Measurements from ENCODE around the gene THBS2.

Gene THBS2

DNA sequence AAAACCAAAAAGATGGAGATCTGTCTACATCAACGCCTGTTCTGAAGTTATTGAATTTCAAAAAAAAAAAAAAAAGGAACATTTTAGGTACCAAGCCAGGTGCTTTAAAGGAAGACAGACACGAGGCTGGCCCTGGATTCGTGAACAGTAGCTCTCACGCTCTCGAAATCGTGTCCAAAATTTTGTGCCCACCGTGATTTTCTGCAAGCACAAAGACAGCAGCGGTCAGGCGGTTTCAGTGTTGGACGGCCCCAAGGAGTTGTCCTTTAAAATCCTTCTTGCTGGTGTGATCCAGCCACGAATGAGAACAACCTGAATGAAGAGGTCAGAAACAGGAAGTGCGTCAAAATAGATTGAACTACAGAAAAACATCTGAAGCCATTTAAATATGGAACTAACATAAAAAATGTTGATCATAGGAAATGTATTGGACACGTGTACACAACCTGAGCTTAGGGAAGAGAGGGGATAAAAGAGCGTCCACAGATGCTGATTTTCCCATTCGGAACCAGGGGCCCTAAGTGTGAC is 78.2 kb downstream of the THBS2 start:
- no peak for TF ChIP-seq FOXP2 (optimal IDR thresholded peaks at IDR 0.05; ENCODE audit: borderline replicate concordance, extremely low read depth, extremely low read length, insufficient read depth)
- TF ChIP-seq TAF1 (IDR thresholded peaks at IDR 0.05; ENCODE audit: borderline replicate concordance, insufficient read depth, low read length): no peak
- no peak for TF ChIP-seq SIN3A (IDR thresholded peaks at IDR 0.05; ENCODE audit: borderline replicate concordance, insufficient read depth, low read length)

DNA sequence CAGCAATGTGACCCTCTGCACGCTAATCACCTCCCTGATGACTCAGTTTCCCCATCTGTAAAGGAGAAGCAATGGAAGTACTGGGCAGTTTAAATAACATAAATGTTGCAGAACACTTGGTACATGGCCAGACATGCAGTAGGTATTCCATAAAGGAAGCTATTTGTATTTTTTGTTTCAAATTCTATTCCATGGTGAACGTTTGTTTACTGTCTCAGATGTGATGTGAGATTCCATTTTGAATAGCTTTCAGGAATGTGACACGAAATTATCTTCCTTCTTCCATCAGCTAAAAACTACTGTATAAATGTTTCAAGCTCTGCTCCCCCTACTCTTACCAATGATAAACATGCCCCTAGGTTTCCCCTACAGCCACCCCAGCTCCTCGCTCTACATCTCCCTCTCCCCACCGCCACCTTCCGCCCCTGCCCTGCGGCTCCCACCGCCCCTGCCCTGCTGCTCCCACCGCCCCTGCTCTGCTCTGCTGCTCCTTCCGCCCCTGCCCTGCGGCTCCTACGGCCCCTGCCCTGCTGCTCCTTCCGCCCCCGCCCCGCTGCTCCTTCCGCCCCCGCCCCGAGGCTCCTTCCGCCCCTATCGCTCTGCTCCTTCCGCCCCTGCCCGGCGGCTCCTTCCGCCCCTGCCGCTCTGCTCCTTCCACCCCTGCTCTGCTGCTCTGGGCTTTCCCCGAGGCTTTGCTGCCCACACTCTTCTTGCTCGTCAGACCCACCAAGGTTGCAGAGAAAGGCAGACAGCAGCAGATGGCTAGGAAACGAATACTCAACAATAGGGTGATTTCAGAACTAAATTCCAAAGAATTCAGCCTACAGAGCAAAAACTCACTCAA is 78.9 kb downstream of the THBS2 start:
- TF ChIP-seq FOXP2 (optimal IDR thresholded peaks at IDR 0.05; ENCODE audit: borderline replicate concordance, extremely low read depth, extremely low read length, insufficient read depth) (no peak), POLR2AphosphoS5 (IDR thresholded peaks at IDR 0.05; ENCODE audit: low read depth, low read length) (no peak), TAF1 (IDR thresholded peaks at IDR 0.05; ENCODE audit: borderline replicate concordance, insufficient read depth, low read length) (no peak), SIN3A (IDR thresholded peaks at IDR 0.05; ENCODE audit: borderline replicate concordance, insufficient read depth, low read length) (no peak)
- TF ChIP-seq, protein P1, sequence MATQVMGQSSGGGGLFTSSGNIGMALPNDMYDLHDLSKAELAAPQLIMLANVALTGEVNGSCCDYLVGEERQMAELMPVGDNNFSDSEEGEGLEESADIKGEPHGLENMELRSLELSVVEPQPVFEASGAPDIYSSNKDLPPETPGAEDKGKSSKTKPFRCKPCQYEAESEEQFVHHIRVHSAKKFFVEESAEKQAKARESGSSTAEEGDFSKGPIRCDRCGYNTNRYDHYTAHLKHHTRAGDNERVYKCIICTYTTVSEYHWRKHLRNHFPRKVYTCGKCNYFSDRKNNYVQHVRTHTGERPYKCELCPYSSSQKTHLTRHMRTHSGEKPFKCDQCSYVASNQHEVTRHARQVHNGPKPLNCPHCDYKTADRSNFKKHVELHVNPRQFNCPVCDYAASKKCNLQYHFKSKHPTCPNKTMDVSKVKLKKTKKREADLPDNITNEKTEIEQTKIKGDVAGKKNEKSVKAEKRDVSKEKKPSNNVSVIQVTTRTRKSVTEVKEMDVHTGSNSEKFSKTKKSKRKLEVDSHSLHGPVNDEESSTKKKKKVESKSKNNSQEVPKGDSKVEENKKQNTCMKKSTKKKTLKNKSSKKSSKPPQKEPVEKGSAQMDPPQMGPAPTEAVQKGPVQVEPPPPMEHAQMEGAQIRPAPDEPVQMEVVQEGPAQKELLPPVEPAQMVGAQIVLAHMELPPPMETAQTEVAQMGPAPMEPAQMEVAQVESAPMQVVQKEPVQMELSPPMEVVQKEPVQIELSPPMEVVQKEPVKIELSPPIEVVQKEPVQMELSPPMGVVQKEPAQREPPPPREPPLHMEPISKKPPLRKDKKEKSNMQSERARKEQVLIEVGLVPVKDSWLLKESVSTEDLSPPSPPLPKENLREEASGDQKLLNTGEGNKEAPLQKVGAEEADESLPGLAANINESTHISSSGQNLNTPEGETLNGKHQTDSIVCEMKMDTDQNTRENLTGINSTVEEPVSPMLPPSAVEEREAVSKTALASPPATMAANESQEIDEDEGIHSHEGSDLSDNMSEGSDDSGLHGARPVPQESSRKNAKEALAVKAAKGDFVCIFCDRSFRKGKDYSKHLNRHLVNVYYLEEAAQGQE (IDR thresholded peaks at IDR 0.05; ENCODE audit: insufficient read depth in 1 of 2, low read depth in 2 of 2, low read length in 2 of 2): no peak

DNA sequence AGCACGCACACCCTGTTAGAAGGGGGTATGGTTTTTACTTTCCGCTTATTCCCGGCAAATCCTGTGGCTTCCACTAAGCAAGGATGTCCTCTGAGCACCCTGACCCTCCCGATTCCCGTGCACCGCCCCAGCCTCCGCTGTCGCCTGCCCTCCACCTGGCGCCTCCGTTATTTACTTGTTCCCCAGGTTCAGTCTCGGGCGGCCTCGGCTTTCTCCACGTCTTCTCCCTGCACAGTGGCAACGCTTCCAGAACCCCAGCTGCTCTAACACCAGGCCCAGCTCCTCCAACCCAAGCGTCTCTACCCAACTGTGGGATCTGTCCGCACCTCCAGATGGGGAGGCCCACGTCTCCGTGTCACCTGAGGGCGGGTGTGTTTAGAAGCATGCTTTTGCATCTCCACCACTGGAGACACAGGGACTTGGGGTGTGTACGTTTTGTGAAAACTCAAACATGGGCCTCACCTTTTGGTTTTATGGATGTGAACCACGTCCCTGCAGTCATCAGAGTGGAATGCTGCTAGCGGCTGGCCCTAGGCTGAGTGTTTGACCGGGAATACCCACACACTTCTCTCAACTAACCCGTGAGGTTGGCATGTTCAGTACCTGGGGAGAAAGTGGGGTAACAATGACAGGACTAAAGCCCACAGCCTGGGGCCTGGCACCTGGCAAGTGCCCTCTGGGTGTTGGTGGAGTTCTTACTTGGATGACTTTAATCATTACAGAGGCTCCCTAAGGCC is 79.9 kb downstream of the THBS2 start:
- TF ChIP-seq SIN3A (IDR thresholded peaks at IDR 0.05; ENCODE audit: borderline replicate concordance, insufficient read depth, low read length): no peak

DNA sequence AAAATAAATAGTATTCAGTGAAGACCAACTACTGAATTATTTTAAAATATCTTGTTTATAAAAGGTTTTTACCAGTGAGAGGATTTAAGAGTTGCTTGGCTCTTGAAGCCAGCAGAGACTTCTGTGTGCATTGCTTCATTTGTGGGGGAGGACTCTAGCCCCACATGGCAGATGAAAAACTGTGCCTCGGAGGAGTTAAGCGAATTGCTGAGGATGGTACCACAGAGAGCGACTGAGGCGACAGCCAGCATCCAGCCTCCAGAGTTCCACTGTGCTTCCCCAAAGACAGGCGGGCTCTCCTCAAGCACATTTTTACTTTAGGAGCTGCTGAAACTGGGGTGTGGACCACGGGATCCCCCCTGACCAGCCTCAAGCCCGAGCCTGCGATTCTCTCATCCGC is 80.7 kb downstream of the THBS2 start:
- TF ChIP-seq SIN3A (IDR thresholded peaks at IDR 0.05; ENCODE audit: borderline replicate concordance, insufficient read depth, low read length) (no peak), FOXP2 (optimal IDR thresholded peaks at IDR 0.05; ENCODE audit: borderline replicate concordance, extremely low read depth, extremely low read length, insufficient read depth) (no peak), POLR2AphosphoS5 (IDR thresholded peaks at IDR 0.05; ENCODE audit: low read depth, low read length) (no peak), TAF1 (IDR thresholded peaks at IDR 0.05; ENCODE audit: borderline replicate concordance, insufficient read depth, low read length) (no peak)
- TF ChIP-seq, protein P1 (IDR thresholded peaks at IDR 0.05; ENCODE audit: insufficient read depth in 1 of 2, low read depth in 2 of 2, low read length in 2 of 2): no peak

DNA sequence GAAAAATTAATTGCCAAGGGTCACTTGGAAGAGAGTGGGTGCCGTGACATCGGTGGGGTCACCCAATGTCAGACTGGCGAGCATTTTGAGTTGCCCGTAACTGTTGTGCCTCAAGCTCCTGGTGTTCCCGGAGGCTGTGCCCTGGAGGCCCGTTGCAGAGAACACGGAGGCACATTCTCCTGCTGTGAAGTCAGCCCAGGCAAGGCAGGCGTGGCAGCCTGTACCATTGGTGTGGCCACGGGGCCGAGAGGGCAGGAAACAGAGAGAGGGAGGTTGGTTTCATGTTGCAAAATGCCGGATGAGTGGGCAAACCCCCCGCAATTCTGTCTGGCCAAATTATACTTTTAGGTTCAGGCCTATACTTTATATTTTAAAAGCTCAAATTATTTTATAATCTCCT is 81.2 kb downstream of the THBS2 start:
- TF ChIP-seq FOXP2 (optimal IDR thresholded peaks at IDR 0.05; ENCODE audit: borderline replicate concordance, extremely low read depth, extremely low read length, insufficient read depth): no peak
- TF ChIP-seq, protein P1 (IDR thresholded peaks at IDR 0.05; ENCODE audit: insufficient read depth in 1 of 2, low read depth in 2 of 2, low read length in 2 of 2): no peak
- no peak for TF ChIP-seq POLR2AphosphoS5 (IDR thresholded peaks at IDR 0.05; ENCODE audit: low read depth, low read length)
- TF ChIP-seq TAF1 (IDR thresholded peaks at IDR 0.05; ENCODE audit: borderline replicate concordance, insufficient read depth, low read length): no peak
- TF ChIP-seq SIN3A (IDR thresholded peaks at IDR 0.05; ENCODE audit: borderline replicate concordance, insufficient read depth, low read length): no peak
